Colonic mucosa (tissue), 4 donors: ENCODE results near the gene BMP7. TPM values are rescaled to one million over a fixed set of nuclear protein-coding genes. Genes with fewer than 3 reads are reported as not detected.

Source experiments
- DNase-seq: peaks from one replicate; pipeline ENCODE4 v3.0.0-alpha.2; 2020
- H3K27ac ChIP-seq: fragments of 200-600 bp; one replicate; pipeline ENCODE4 v1.8.0; 2021
- H3K27me3 ChIP-seq: fragments of 200-600 bp; one replicate; pipeline ENCODE4 v1.8.0; 2021
- H3K36me3 ChIP-seq: fragments of 200-600 bp; one replicate; pipeline ENCODE4 v1.8.0; 2021
- H3K4me1 ChIP-seq: fragments of 200-600 bp; one replicate; pipeline ENCODE4 v1.8.0; 2021; ENCODE audit warnings: mild to moderate bottlenecking
- H3K4me3 ChIP-seq: fragments of 200-600 bp; one replicate; pipeline ENCODE4 v1.8.0; 2021
- H3K9ac ChIP-seq, 2 donors: one replicate each; pipeline ENCODE4 v1.7.0; 2013; ENCODE audit warnings: control low read depth in 2 of 2, low read depth in 2 of 2, low read length in 2 of 2
- H3K9me3 ChIP-seq: fragments of 200-600 bp; one replicate; pipeline ENCODE4 v1.8.0; 2021
- intact Hi-C: fragments of 100-400 bp; cut with DNase I; formaldehyde crosslinking; loops from one replicate; pipeline ENCODE4 v1.14.1; 2022
- total RNA-seq, 2 donors: library from RNA; stranded (reverse); fragmentation: NEBNext Ultra II Directional in 1 of 2; extraction: Animal tissue kit (Norgen Biotek cat#: 25700) in 1 of 2; gene quantifications; one replicate each; pipeline ENCODE4 v1.2.1, GENCODE V29; 2021
- TF ChIP-seq, protein P1 (sequence below): fragments of 200-600 bp; IDR thresholded peaks from one replicate; pipeline ENCODE4 v1.8.0; 2022; ENCODE audit warnings: antibody characterized with exemption, mild to moderate bottlenecking
- donor health status: healthy.
- donor health status: DM: no; HTN: no; CAD: no.
- donor health status: DM: no; HTN: no; CAD: no.

Gene BMP7
- total RNA-seq, 2 donors from 2014 or later = 1.3 to 3.2 TPM

DNA sequence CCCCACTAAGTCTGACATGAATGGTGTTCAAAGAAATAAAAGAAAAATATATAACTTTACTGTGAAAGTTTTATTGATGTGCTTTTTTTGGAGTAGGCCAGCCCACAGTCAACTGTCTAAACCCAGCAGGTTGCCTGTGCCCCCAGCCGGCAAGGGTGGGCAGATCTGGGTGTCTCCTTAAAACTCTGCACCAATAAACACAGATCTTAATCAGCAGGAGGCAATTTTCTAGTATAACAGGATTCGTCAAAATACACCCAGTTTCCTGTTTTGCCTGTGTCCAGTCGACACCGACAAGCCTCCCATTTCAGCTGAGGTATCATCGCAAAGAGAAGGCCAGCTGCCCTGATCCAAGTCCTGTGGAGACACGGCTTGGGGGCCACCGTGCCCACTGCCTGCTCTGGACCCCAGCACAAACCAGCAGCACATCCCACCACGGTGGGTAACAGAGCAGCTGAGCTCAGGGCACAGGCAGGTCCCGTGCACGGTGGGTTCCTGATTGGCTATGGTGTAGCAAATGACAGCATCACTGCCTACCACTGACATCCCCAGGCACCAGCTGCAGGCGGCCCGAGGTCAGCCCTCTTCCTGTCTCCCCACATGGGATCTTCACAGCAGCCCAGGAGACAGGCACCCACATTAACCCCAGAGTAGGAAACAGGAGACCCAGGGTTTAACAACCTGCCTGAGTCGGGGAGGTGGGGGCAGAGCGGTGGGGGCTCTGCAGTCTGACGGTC, 15.7 kb downstream of the BMP7 start:
- Histone ChIP-seq H3K9me3 (no peaks in the 10 kb centered on the region), H3K4me1 (no peaks in the 10 kb centered on the region), H3K4me3 (no peak overlapping the region), H3K36me3 (no peaks in the 10 kb centered on the region), H3K27me3 (no peaks in the 10 kb centered on the region), H3K27ac (no peak overlapping the region), H3K9ac (no peak overlapping the region)
- DNase-seq = no peak
- intact Hi-C loops = no loop called here
- TF ChIP-seq, protein P1, sequence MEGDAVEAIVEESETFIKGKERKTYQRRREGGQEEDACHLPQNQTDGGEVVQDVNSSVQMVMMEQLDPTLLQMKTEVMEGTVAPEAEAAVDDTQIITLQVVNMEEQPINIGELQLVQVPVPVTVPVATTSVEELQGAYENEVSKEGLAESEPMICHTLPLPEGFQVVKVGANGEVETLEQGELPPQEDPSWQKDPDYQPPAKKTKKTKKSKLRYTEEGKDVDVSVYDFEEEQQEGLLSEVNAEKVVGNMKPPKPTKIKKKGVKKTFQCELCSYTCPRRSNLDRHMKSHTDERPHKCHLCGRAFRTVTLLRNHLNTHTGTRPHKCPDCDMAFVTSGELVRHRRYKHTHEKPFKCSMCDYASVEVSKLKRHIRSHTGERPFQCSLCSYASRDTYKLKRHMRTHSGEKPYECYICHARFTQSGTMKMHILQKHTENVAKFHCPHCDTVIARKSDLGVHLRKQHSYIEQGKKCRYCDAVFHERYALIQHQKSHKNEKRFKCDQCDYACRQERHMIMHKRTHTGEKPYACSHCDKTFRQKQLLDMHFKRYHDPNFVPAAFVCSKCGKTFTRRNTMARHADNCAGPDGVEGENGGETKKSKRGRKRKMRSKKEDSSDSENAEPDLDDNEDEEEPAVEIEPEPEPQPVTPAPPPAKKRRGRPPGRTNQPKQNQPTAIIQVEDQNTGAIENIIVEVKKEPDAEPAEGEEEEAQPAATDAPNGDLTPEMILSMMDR = no peak

- Histone ChIP-seq H3K4me3 (no peak overlapping the region), H3K9ac (no peak overlapping the region), H3K27ac (no peak overlapping the region), H3K27me3 (no peaks in the 10 kb centered on the region), H3K36me3 (no peaks in the 10 kb centered on the region), H3K4me1 (no peaks in the 10 kb centered on the region), H3K9me3 (no peaks in the 10 kb centered on the region)
- TF ChIP-seq, protein P1 = no peak
- no peak for DNase-seq
- intact Hi-C loops = no loop called here
These were observed 16.7 kb downstream of the BMP7 start for GRCh38 chr20:57249772-57250171.

GRCh38 chr20:57249073-57249472, 17.4 kb downstream of the BMP7 start:
- Histone ChIP-seq H3K4me3 (no peak overlapping the region), H3K27ac (no peak overlapping the region), H3K4me1 (no peaks in the 10 kb centered on the region), H3K9me3 (no peaks in the 10 kb centered on the region), H3K36me3 (no peaks in the 10 kb centered on the region), H3K27me3 (no peaks in the 10 kb centered on the region), H3K9ac (no peak overlapping the region)
- intact Hi-C loops = no loop called here
- TF ChIP-seq, protein P1 = no peak
- no peak for DNase-seq

DNA sequence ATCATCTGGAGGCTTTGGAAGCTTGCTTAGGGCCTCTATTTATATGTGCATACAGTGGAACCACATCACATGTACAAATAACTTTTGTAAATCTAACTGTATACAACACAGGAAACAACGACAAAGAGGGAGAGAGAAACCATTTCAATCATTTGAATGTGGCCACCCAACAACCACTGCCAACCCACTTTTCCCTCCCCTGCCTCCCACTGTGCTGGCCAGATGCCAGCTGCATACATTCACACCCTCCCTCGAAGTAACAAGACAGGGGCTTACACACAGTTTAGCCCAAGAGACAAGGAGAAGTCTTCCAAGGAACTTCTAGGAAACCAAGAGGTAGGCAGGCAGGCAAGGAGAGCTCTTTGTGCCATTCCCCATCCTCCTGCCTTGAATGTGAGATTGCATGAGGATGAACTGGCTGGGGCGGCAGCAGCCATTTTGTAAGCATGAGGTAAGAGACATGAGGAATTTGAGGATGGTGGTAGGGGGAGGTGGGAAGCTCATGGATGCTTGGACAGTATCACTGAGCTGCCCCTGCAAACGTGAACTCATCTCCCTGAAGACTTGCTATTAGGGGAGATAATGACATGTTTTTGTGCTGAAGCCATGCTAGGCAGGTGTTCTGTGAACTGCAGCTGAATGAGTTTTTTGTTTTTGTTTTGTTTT, 18.2 kb downstream of the BMP7 start:
- H3K4me3 ChIP-seq = no peak overlapping the region
- TF ChIP-seq, protein P1 = no peak
- no peaks in the 10 kb centered on the region for H3K4me1 ChIP-seq
- H3K9ac ChIP-seq = no peak overlapping the region
- H3K36me3 ChIP-seq = no peaks in the 10 kb centered on the region
- DNase-seq = no peak
- intact Hi-C loops = no loop called here
- no peaks in the 10 kb centered on the region for H3K9me3 ChIP-seq
- H3K27ac ChIP-seq = no peak overlapping the region
- no peaks in the 10 kb centered on the region for H3K27me3 ChIP-seq

DNA sequence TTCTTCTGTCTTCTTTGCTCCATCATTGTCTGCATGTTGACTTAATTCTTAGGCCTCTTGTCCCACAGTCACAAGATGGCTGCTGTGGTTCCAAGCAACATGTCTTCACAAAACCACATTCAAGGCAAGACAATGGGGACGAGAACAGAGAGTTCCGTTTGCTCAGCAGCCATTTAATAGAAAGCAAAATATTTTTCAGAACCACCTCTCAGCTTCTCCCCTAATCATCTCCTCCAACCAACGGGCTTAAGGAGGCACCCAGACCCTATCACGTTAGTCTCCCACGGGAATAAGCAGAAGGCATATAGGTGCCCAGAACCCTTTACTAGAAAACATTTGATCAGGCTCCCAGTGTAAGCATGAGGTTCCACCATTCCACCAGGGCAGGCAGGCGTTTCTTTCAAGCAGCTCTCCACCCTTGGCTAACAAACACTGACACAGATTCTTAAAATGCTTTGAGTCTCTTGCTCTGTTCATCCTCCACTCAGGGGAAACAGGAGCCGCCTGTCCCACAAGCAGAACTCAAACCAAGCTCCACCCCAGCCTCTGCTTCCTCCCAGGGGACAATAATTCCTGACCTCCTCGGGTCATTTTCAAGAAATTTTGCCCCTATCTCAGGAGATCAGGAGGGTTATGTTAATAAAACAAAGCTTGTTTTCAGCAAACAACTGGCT, 19.0 kb downstream of the BMP7 start:
- no peaks in the 10 kb centered on the region for H3K36me3 ChIP-seq
- H3K27me3 ChIP-seq = no peaks in the 10 kb centered on the region
- intact Hi-C loops = no loop called here
- TF ChIP-seq, protein P1 = no peak
- no peaks in the 10 kb centered on the region for H3K9me3 ChIP-seq
- DNase-seq = no peak
- no peak overlapping the region for H3K4me3 ChIP-seq
- no peak overlapping the region for H3K9ac ChIP-seq
- H3K4me1 ChIP-seq = no peaks in the 10 kb centered on the region
- H3K27ac ChIP-seq = no peak overlapping the region
